ENCODE results near the gene CASP7.

GRCh38 chr10:113661332-113661731 lies 18.4 kb upstream of the CASP7 start:
- TF ChIP-seq POLR2A (IDR thresholded peaks at IDR 0.05): no peak
- TF ChIP-seq CTCF (IDR thresholded peaks at IDR 0.05): no peak
- TF ChIP-seq POLR2AphosphoS5 (IDR thresholded peaks at IDR 0.05): no peak

All from prostate gland (tissue), 2 donors.